Ovary (tissue), 3 donors: Measurements from ENCODE around the gene FTL.

Experiments
- CTCF ChIP-seq, 3 donors: fragments of 450-650 bp in 2 of 3; fragments of 200-600 bp in 1 of 3; IDR thresholded peaks; one replicate each; pipeline versions ENCODE4 v1.5.1 to v1.8.0; 2016 to 2022; ENCODE audit warnings: antibody characterized with exemption in 3 of 3, mild to moderate bottlenecking in 1 of 3
- POLR2A ChIP-seq: fragments of 450-650 bp; IDR thresholded peaks from one replicate; pipeline ENCODE4 v1.6.1; 2017; ENCODE audit warnings: antibody characterized with exemption, mild to moderate bottlenecking, moderate library complexity
- donor health status: DM: no; HTN: no; CAD: no.

DNA sequence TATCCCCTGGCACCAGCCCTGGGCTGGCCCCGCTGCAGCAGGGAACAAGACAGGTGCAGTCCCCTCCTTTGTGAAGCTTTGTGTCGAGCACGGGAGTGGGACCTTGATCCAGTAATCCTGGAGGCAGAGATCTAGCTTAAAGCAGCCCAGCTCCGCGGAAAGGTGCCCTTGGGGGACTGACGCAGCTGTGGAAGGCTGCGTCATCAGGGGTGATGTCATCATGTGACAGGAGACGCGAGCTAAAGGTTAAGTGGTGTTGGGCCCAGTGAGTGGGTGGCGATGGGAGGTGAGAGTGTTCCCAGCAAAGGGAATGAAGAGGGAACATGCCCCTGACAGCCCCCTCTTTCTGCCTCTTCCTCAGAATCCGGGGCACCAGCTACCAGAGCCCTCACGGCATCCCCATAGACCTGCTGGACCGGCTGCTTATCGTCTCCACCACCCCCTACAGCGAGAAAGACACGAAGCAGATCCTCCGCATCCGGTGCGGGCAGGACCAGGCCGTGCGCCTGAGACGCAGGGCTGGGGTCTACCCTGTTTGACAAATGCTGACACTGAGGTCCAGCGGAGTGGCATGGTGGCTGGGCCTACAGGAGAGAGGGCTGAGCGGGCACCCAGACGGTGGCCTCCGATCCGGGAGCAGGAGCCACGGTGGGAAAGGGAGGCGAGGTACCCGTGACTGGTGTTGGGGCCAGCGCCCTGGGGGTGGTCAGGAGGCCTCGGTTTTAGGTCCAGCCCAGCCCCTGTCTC is 49.2 kb downstream of the FTL start:
- no peak for TF ChIP-seq CTCF (IDR thresholded peaks at IDR 0.05)
- TF ChIP-seq POLR2A = no peak
